ENCODE results near the gene GRIN1. TPM values are rescaled to one million over a fixed set of nuclear protein-coding genes. Genes with fewer than 3 reads are reported as not detected.

Gene GRIN1
- total RNA-seq, 1 donor from 2014 or later = not detected

GRCh38 chr9:137114220-137114612 lies 24.7 kb upstream of the GRIN1 start:
- peak overlapping the region; percentile 87 for H3K4me2 ChIP-seq
- peak overlapping the region; percentile 53 for H3K4me3 ChIP-seq
- DNase-seq (ENCODE audit: low spot score) = no peak
- Mint-ChIP-seq H3K27me3 (ENCODE audit: insufficient read depth, low read depth) (peaks cover 14% of the 10 kb centered on the region), H3K27ac (no peak overlapping the region), H3K36me3 (no peaks in the 10 kb centered on the region), H3K4me3 (no peak overlapping the region), H3K4me1 (no peaks in the 10 kb centered on the region), H3K9me3 (no peaks in the 10 kb centered on the region)
- no peaks in the 10 kb centered on the region for H3K9me3 ChIP-seq (ENCODE audit: low read depth)
- H4K20me1 ChIP-seq (ENCODE audit: low read depth) = no peaks in the 10 kb centered on the region
- H3K36me3 ChIP-seq = no peaks in the 10 kb centered on the region
- H3F3A ChIP-seq (ENCODE audit: low read depth) = no peaks in the 10 kb centered on the region
- H3K27ac ChIP-seq = no peak overlapping the region
- no peaks in the 10 kb centered on the region for H3K79me2 ChIP-seq (ENCODE audit: low read depth)
- TF ChIP-seq CTCF (IDR thresholded peaks at IDR 0.05) = no peak
- peak; percentile 79 for TF ChIP-seq EZH2 (IDR thresholded peaks at IDR 0.05)
- TF ChIP-seq EZH2phosphoT487 (IDR thresholded peaks at IDR 0.05) = peak; percentile 71
- H3K4me1 ChIP-seq = peaks cover 8% of the 10 kb centered on the region
- peaks cover 59% of the 10 kb centered on the region for H3K27me3 ChIP-seq
- peak overlapping the region; percentile 97 for H2AFZ ChIP-seq (replicated peaks)
- H3K9ac ChIP-seq = no peak overlapping the region

- H3K4me1 ChIP-seq = peaks cover 8% of the 10 kb centered on the region
- H3K9me3 ChIP-seq (ENCODE audit: low read depth) = no peaks in the 10 kb centered on the region
- peak; percentile 59 for DNase-seq (ENCODE audit: low spot score)
- H3K4me3 ChIP-seq = peak within 1 kb of the TSS; percentile 53
- no peak within 1 kb of the TSS for H3K27ac ChIP-seq
- peak within 1 kb of the TSS; percentile 87 for H3K4me2 ChIP-seq
- no peaks in the 10 kb centered on the region for H3F3A ChIP-seq (ENCODE audit: low read depth)
- H3K27me3 ChIP-seq = peaks cover 59% of the 10 kb centered on the region
- Mint-ChIP-seq H3K9me3 (no peaks in the 10 kb centered on the region), H3K4me3 (peak within 1 kb of the TSS; percentile 77), H3K36me3 (no peaks in the 10 kb centered on the region), H3K4me1 (no peaks in the 10 kb centered on the region), H3K27ac (no peak within 1 kb of the TSS), H3K27me3 (ENCODE audit: insufficient read depth, low read depth) (peaks cover 14% of the 10 kb centered on the region)
- no peaks in the 10 kb centered on the region for H4K20me1 ChIP-seq (ENCODE audit: low read depth)
- peak within 1 kb of the TSS; percentile 97 for H2AFZ ChIP-seq (replicated peaks)
- H3K9ac ChIP-seq = no peak within 1 kb of the TSS
- no peaks in the 10 kb centered on the region for H3K79me2 ChIP-seq (ENCODE audit: low read depth)
- no peaks in the 10 kb centered on the region for H3K36me3 ChIP-seq
- no peak for TF ChIP-seq CTCF (IDR thresholded peaks at IDR 0.05)
- peak; percentile 66 for TF ChIP-seq EZH2phosphoT487 (IDR thresholded peaks at IDR 0.05)
- peak; percentile 65 for TF ChIP-seq EZH2 (IDR thresholded peaks at IDR 0.05)
Observed at GRCh38 chr9:137114613-137115393, 24.2 kb upstream of the GRIN1 start, which contains the start of gene DPP7. Gene DPP7, minus strand, starts transcription at chr9:137114733. Its CDS starts 20 bp downstream, at chr9:137114713.

GRCh38 chr9:137115394-137116026 lies 23.4 kb upstream of the GRIN1 start:
- H3K27ac Mint-ChIP-seq = no peak overlapping the region
- H2AFZ ChIP-seq (replicated peaks) = no peak overlapping the region
- no peaks in the 10 kb centered on the region for H3K4me1 Mint-ChIP-seq
- no peaks in the 10 kb centered on the region for H4K20me1 ChIP-seq (ENCODE audit: low read depth)
- peaks cover 59% of the 10 kb centered on the region for H3K27me3 ChIP-seq
- H3K36me3 Mint-ChIP-seq = no peaks in the 10 kb centered on the region
- H3K4me2 ChIP-seq = no peak overlapping the region
- H3K4me3 ChIP-seq = no peak overlapping the region
- no peak for TF ChIP-seq CTCF (IDR thresholded peaks at IDR 0.05)
- TF ChIP-seq EZH2phosphoT487 (IDR thresholded peaks at IDR 0.05) = no peak
- no peak for TF ChIP-seq EZH2 (IDR thresholded peaks at IDR 0.05)
- H3K9ac ChIP-seq = no peak overlapping the region
- H3K79me2 ChIP-seq (ENCODE audit: low read depth) = no peaks in the 10 kb centered on the region
- H3K4me1 ChIP-seq = peaks cover 8% of the 10 kb centered on the region
- H3K36me3 ChIP-seq = no peaks in the 10 kb centered on the region
- H3K4me3 Mint-ChIP-seq = peak overlapping the region; percentile 43
- H3K27me3 Mint-ChIP-seq (ENCODE audit: insufficient read depth, low read depth) = peaks cover 14% of the 10 kb centered on the region
- no peaks in the 10 kb centered on the region for H3F3A ChIP-seq (ENCODE audit: low read depth)
- no peaks in the 10 kb centered on the region for H3K9me3 ChIP-seq (ENCODE audit: low read depth)
- no peaks in the 10 kb centered on the region for H3K9me3 Mint-ChIP-seq
- H3K27ac ChIP-seq = no peak overlapping the region
- no peak for DNase-seq (ENCODE audit: low spot score)
